H7 (cell line): ENCODE data around the gene F2R. TPM values are rescaled to one million over a fixed set of nuclear protein-coding genes. Genes with fewer than 3 reads are reported as not detected.
"Not testable (repeated sequence)": the region's sequence is repeated elsewhere in the genome, so short reads cannot be mapped to it uniquely, and the experiment has no call there.

Experiments used
- DNase-seq: peaks from one replicate; pipeline ENCODE4 v3.0.0; 2012
- H3K27me3 ChIP-seq: 2 replicates; pipeline ENCODE4 v1.6.0; 2011; ENCODE audit warnings: mild to moderate bottlenecking, low read length; ENCODE audit not compliant: control insufficient read depth, insufficient read depth
- H3K36me3 ChIP-seq: replicated peaks from 2 replicates; pipeline ENCODE4 v1.5.1; 2011; ENCODE audit warnings: low read length; ENCODE audit not compliant: control insufficient read depth, insufficient read depth
- H3K4me3 ChIP-seq: 2 replicates; pipeline ENCODE4 v1.5.1; 2011; ENCODE audit warnings: low read depth, mild to moderate bottlenecking, control low read depth, low read length, moderate library complexity; ENCODE audit not compliant: insufficient read depth
- total RNA-seq: library from RNA; depleted of rRNA; stranded (reverse); fragments of >200 nt; shearing (Covaris generic); gene quantifications from 2 replicates; pipeline ENCODE4 v1.2.3, GENCODE V29; 2014; rRNA removed

The F2R gene
- total RNA-seq, 1 experiment from 2014 or later: 17.1 TPM

- no peak for DNase-seq
- no peak overlapping the region for H3K4me3 ChIP-seq
- H3K27me3 ChIP-seq: no peaks in the 10 kb centered on the region
- H3K36me3 ChIP-seq: no peaks in the 10 kb centered on the region
These were observed 60.0 kb downstream of the F2R start for GRCh38 chr5:76775921-76776320.

- Histone ChIP-seq H3K27me3 (no peaks in the 10 kb centered on the region), H3K36me3 (no peaks in the 10 kb centered on the region), H3K4me3 (no peak overlapping the region)
- DNase-seq: no peak
These were observed 60.5 kb downstream of the F2R start for GRCh38 chr5:76776391-76776790.

GRCh38 chr5:76780616-76781015 lies 64.7 kb downstream of the F2R start:
- not testable (repeated sequence) for H3K4me3 ChIP-seq, DNase-seq, H3K36me3 ChIP-seq, H3K27me3 ChIP-seq

- Histone ChIP-seq H3K4me3 (no peak overlapping the region), H3K27me3 (no peaks in the 10 kb centered on the region), H3K36me3 (no peaks in the 10 kb centered on the region)
- DNase-seq: no peak
These were observed 65.8 kb downstream of the F2R start for GRCh38 chr5:76781775-76782174.

- DNase-seq: no peak
- no peaks in the 10 kb centered on the region for H3K27me3 ChIP-seq
- no peaks in the 10 kb centered on the region for H3K36me3 ChIP-seq
- H3K4me3 ChIP-seq: no peak overlapping the region
These were observed 66.5 kb downstream of the F2R start for GRCh38 chr5:76782444-76782843.

Other genes starting within 250 kb of the F2R start
- 0.69 TPM in 1 of 2 replicates, not detected in the other for gene F2RL2, start 92.7 kb upstream of the F2R start, total RNA-seq
- gene F2RL1, start 102.9 kb downstream of the F2R start, total RNA-seq: 40.7 and 56.0 TPM in 2 replicates
- 1.1 and 1.6 TPM in 2 replicates for gene S100Z, start 133.9 kb downstream of the F2R start, total RNA-seq
- gene CRHBP, start 236.9 kb downstream of the F2R start, total RNA-seq: 1.00 and 2.3 TPM in 2 replicates